Heart left ventricle (tissue), 13 donors: ENCODE results near the gene FAM53B.

ENCODE experiments used
- CTCF ChIP-seq, 12 donors: fragments of 200-600 bp; sonication (generic) in 4 of 12; IDR thresholded peaks; one replicate each; pipeline versions ENCODE4 v1.5.0 to v1.8.0; 2018 to 2022; ENCODE audit warnings: antibody characterized with exemption in 12 of 12, mild to moderate bottlenecking in 5 of 12
- POLR2A ChIP-seq, 2 donors: fragments of 450-650 bp; IDR thresholded peaks; one replicate each; pipeline ENCODE4 v1.6.1; 2017; ENCODE audit warnings: antibody characterized with exemption in 2 of 2, mild to moderate bottlenecking in 2 of 2, moderate library complexity in 2 of 2
- donor health status: ischemic (EF 13 %, LVEDD 7.1; RV severe dilation, severe dysfunction).
- donor health status: DM: no; HTN: yes; CAD: no.
- donor health status: DM: no; HTN: no; CAD: no.
- donor health status: ischemic (EF 25% LVEDD 6.9; RV normal size, moderate dysfunction).
- donor health status: ischemic (EF 25% LVEDD 5.7; RV mildly dilated, moderate dysfunction).
- donor health status: ischemic (EF 35%, LVEDD 5.7; RV mildly dilated, moderate dysfunction).
- donor health status: nonischemic (EF 11% LVEDD 7.7; RV severe dilation, severe dysfunction).
- donor health status: DM: yes; HTN: yes; CAD: no.
- donor health status: PGD.
- donor health status: ischemic (EF 29% LVEDD 5.4; RV normal size, mild dysfunction).
- donor health status: nonischemic (EF 23%, LVEDD 6.1; RV moderate dilation, normal function).

DNA sequence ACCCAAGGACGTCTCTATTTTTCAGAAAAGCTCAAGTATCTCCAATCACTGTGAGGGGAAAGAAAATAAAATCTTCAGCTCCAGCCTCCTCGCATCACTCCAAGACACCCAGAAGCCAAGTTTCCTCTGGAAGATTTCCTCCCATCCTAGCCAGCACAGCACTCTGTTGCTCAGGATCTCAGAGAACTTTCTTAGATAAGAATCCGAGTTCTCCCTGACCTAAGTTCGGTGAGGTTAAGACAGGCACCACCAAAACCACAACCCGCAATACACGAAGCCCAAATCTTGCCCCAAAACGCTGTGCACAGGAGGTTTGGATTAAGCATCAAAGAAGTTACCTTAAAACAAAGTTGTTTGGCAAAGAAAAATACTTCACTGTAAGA, 4.2 kb downstream of the FAM53B start:
- TF ChIP-seq CTCF (IDR thresholded peaks at IDR 0.05) (no peak), POLR2A (IDR thresholded peaks at IDR 0.05) (no peak)
